KOPT-K1 (cell line): ENCODE data around the gene UBE2R2.
"Not testable (repeated sequence)": the region's sequence is repeated elsewhere in the genome, so short reads cannot be mapped to it uniquely, and the experiment has no call there.

Source experiments
- H3K27ac ChIP-seq: fragments of 200-600 bp; sonication (generic); 2 replicates; pipeline ENCODE4 v1.5.1; 2016; ENCODE audit warnings: antibody characterized with exemption, mild to moderate bottlenecking, low read depth, low read length; ENCODE audit not compliant: poor library complexity, severe bottlenecking
- H3K36me3 ChIP-seq: fragments of 200-600 bp; sonication (generic); 2 replicates; pipeline ENCODE4 v1.5.1; 2017; ENCODE audit warnings: antibody characterized with exemption, mild to moderate bottlenecking, low read length, moderate library complexity; ENCODE audit not compliant: insufficient read depth
- H3K9me3 ChIP-seq: fragments of 200-600 bp; sonication (generic); 2 replicates; pipeline ENCODE4 v1.5.1; 2017; ENCODE audit warnings: antibody characterized with exemption, low read length, mild to moderate bottlenecking; ENCODE audit not compliant: insufficient read depth, poor library complexity, severe bottlenecking

UBE2R2 gene

DNA sequence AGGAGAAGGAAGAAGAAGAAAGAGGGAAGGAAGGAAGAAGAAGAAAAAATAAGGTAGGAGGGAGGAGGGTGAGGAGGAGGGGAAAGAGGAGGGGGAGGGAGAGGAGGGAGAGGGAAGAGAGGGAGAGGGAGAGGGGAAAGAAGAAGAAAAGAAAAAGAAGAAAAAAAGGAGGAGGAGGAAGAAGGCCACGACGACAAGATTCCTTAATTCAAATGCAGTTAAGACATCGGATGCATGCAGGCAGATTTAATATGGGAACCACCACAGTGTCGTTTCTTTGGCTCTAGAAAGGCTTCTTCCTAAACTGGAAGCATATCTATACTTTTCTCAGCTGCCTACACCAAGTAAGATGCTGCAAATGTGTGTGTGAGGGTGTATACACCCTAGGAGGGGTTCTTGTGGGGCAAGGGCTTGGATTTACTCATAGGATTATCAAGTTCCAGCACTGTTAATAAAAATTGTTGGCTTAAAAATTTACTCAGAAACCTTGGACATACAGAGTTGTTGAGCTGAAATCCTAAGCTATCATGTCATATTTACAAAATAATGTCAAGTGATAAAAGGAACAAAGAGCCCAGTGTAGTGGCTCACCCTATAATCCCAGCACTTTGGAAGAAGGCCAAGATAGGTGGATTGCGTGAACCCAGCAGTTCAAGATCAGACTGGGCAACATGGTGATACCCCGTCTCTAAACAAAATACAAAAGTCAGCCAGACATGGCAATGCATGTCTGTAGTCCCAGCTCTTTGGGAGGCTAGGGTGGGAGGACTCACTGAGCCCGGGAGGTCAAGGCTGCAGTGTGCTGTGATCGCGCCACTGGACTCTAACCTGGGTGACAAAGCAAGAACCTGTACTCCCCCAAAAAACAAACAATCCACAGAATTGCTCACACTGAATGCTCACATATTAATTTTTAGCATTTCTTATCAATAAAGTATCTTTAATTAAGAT lies 123.2 kb downstream of the UBE2R2 start:
- Histone ChIP-seq H3K9me3 (no peaks in the 10 kb centered on the region), H3K36me3 (peaks cover 96% of the 10 kb centered on the region), H3K27ac (no peak overlapping the region)

DNA sequence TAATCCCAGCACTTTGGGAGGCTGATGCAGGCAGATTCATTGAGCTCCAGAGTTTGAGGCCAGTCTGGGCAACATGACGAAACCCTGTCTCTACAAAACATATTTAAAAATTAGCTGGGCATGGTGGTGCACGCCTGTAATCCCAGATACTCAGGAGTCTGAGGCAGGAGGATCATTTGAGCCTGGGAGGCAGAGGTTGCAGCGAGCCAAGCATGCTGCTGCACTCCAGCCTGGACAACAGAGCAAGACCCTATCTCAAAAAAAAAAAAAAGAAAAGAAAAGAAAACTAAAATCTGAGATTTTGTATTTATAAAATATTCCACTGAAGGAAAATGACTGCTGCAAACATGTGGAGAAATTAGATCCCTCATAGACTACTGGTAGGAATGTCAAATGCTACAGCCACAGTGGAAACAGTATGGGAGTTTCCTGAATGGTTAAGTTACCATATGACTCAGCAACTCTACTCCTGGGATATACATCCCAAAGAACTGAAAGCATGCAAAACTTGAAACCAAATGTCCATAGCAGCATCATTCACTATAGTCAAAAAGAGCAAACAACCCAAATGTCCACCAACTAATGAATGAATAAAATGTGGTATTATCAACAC lies 125.6 kb downstream of the UBE2R2 start:
- Histone ChIP-seq H3K36me3 (peaks cover 96% of the 10 kb centered on the region), H3K27ac (no peak overlapping the region)

GRCh38 chr9:33943389-33943788 lies 126.4 kb downstream of the UBE2R2 start:
- Histone ChIP-seq H3K36me3 (peaks cover 96% of the 10 kb centered on the region), H3K9me3 (no peaks in the 10 kb centered on the region), H3K27ac (no peak overlapping the region)

More for the DNA sequence above, 125.6 kb downstream of the UBE2R2 start:
- H3K9me3 ChIP-seq = no peaks in the 10 kb centered on the region

GRCh38 chr9:33946779-33947535 lies 130.0 kb downstream of the UBE2R2 start:
- Histone ChIP-seq H3K36me3 (peaks cover 94% of the 10 kb centered on the region), H3K27ac (no peak overlapping the region), H3K9me3 (no peaks in the 10 kb centered on the region)

DNA sequence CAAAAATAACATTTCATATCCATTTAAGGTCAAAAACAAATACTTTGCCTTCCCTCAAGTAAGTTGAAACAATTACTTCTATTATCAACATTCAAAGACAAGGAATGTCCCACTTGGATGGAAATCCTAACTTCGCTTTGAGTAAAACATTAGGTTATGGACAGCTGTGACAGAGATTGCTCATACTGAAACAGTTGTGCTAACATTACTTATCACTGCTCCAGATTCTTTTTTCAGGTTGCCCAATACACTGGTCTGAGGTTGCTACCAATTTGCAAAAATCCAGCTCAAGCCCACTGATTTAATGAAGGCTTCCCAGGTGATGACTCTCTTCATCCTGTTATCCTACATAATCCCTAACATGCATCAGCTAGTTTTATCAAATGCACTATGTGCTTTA lies 133.4 kb downstream of the UBE2R2 start:
- H3K27ac ChIP-seq = no peak overlapping the region
- H3K9me3 ChIP-seq = no peaks in the 10 kb centered on the region
- peaks cover 95% of the 10 kb centered on the region for H3K36me3 ChIP-seq

- no peaks in the 10 kb centered on the region for H3K9me3 ChIP-seq
- peaks cover 95% of the 10 kb centered on the region for H3K36me3 ChIP-seq
- H3K27ac ChIP-seq = no peak overlapping the region
Measured at GRCh38 chr9:33952066-33952465, 135.1 kb downstream of the UBE2R2 start.

DNA sequence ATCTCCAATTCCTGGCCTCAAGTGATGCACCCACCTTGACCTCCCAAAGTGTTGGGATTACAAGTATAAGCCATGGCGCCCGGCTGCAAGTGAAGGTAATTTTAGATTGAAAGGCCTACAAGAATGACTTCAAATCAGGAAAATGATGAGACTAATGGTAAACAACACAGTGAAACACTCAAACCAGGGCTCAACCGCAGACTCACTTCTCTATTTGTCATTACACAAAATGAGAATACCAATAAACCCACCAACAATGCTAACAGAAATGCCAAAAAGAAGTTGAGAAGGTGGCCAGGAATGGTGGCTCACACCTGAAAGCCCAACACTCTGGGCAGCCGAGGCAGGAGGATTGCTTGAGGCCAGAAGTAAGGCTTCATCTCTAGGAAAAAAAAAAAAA lies 139.6 kb downstream of the UBE2R2 start:
- H3K27ac ChIP-seq = no peak overlapping the region
- H3K9me3 ChIP-seq = no peaks in the 10 kb centered on the region
- H3K36me3 ChIP-seq = peaks cover 99% of the 10 kb centered on the region

GRCh38 chr9:33959725-33960124 lies 142.8 kb downstream of the UBE2R2 start:
- H3K36me3 ChIP-seq = peaks cover 93% of the 10 kb centered on the region
- no peaks in the 10 kb centered on the region for H3K9me3 ChIP-seq
- H3K27ac ChIP-seq = no peak overlapping the region

DNA sequence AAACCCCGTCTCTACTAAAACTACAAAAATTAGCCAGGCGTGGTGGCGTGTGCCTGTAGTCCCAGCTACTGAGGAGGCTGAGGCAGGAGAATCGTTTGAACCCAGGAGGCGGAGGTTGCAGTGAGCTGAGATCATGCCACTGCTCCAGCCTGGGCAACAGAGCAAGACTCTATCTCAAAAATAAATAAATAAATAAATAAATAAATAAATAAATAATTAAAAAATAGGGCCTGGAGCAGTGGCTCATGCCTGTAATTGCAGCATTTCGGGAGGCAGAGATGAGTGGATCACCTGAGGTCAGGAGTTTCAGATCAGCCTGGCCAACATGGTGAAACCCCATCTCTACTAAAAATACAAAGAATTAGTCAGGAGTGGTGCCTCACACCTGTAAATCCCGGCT lies 145.5 kb downstream of the UBE2R2 start:
- not testable (repeated sequence) for H3K27ac ChIP-seq, H3K9me3 ChIP-seq
- peaks cover 90% of the 10 kb centered on the region for H3K36me3 ChIP-seq

- H3K9me3 ChIP-seq = no peaks in the 10 kb centered on the region
- peaks cover 88% of the 10 kb centered on the region for H3K36me3 ChIP-seq
- H3K27ac ChIP-seq = no peak overlapping the region
Measured at GRCh38 chr9:33964086-33964768, 147.3 kb downstream of the UBE2R2 start.
